ENCODE data around the gene RBM47. TPM values are rescaled to one million over a fixed set of nuclear protein-coding genes. Genes with fewer than 3 reads are reported as not detected.

The RBM47 gene
- total and polyA plus RNA-seq, 2 donors (not counting 1 experiment from before 2014, with no cell fraction given) = 5.6 to 12.9 TPM

GRCh38 chr4:40645586-40645985 is 15.9 kb upstream of the RBM47 start:
- H3K9me3 Mint-ChIP-seq (ENCODE audit: insufficient read depth) = no peaks in the 10 kb centered on the region
- ChIA-PET CTCF (no interaction called here), POLR2A (no interaction called here)
- H3K4me3 Mint-ChIP-seq = no peak overlapping the region
- H3K27me3 Mint-ChIP-seq = no peaks in the 10 kb centered on the region
- no peaks in the 10 kb centered on the region for H3K27me3 ChIP-seq (replicated peaks in 1 of 4; ENCODE audit: control extremely low read depth in 1 of 4, control insufficient read depth in 3 of 4, insufficient read depth in 4 of 4, low read length in 3 of 4)
- intact Hi-C loops (cut with micrococcal nuclease) = no loop called here
- H3K4me3 ChIP-seq (ENCODE audit: control extremely low read depth in 1 of 5, extremely low read depth in 1 of 5, insufficient read depth in 1 of 5, low read depth in 2 of 5, low read length in 4 of 5) = no peak overlapping the region
- H3K27ac ChIP-seq (ENCODE audit: low read length in 2 of 2) = no peak overlapping the region
- no peak for ATAC-seq (ENCODE audit: low read depth)
- no peaks in the 10 kb centered on the region for H3K79me2 ChIP-seq (ENCODE audit: control insufficient read depth, insufficient read depth, low read length)
- no peaks in the 10 kb centered on the region for H3K9me3 ChIP-seq (ENCODE audit: control extremely low read depth in 1 of 3, control insufficient read depth in 2 of 3, insufficient read depth in 1 of 3, low read length in 2 of 3)
- H4K20me1 ChIP-seq (ENCODE audit: control insufficient read depth, insufficient read depth, low read length, poor library complexity, severe bottlenecking) = no peaks in the 10 kb centered on the region
- H3K27ac Mint-ChIP-seq = no peak overlapping the region
- no peak for DNase-seq
- H3K4me1 ChIP-seq (ENCODE audit: control insufficient read depth in 2 of 2, insufficient read depth in 2 of 2, low read length in 2 of 2) = no peaks in the 10 kb centered on the region
- no peak overlapping the region for H3K9ac ChIP-seq (ENCODE audit: low read length)
- no peaks in the 10 kb centered on the region for H3K36me3 ChIP-seq (replicated peaks in 1 of 2; ENCODE audit: control extremely low read depth in 1 of 2, control insufficient read depth in 1 of 2, extremely low read depth in 1 of 2, insufficient read depth in 2 of 2, low read length in 1 of 2)
- no peak overlapping the region for H2AFZ ChIP-seq (ENCODE audit: insufficient read depth, low read depth, low read length, poor library complexity, severe bottlenecking)
- TF ChIP-seq CTCF (IDR thresholded peaks at IDR 0.05) = no peak
- TF ChIP-seq EZH2 (IDR thresholded peaks at IDR 0.05; ENCODE audit: borderline replicate concordance, insufficient read depth, low read depth, low read length, poor library complexity, severe bottlenecking) = no peak
- no peaks in the 10 kb centered on the region for H3K4me1 Mint-ChIP-seq
- no peak overlapping the region for H3K4me2 ChIP-seq (replicated peaks; ENCODE audit: low read depth, low read length, poor library complexity, severe bottlenecking)

DNA sequence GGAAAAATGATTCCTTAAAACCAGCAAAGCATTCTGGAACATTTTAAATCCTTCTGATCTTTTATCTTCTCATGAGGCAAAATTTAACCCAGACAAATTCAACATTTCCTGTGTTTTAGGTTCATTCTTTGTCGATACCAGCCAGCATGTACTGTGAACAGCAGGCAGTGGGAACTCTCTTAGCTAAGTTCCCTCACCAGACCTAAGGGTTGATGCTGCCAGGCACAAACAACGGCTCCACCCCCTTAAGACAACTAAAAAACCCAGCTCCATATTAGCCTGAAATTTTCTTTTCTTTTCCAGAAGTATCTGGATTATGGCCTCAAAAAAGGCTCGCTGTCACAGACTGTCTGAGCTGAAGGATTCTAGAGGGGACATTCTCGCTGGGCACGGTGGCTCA is 2.4 kb upstream of the RBM47 start:
- DNase-seq = no peak
- Histone ChIP-seq H3K9ac (ENCODE audit: low read length) (no peak overlapping the region), H3K4me2 (replicated peaks; ENCODE audit: low read depth, low read length, poor library complexity, severe bottlenecking) (no peak overlapping the region), H3K27me3 (replicated peaks in 1 of 4; ENCODE audit: control extremely low read depth in 1 of 4, control insufficient read depth in 3 of 4, insufficient read depth in 4 of 4, low read length in 3 of 4) (no peaks in the 10 kb centered on the region), H3K27ac (ENCODE audit: low read length in 2 of 2) (no peak overlapping the region), H3K79me2 (ENCODE audit: control insufficient read depth, insufficient read depth, low read length) (no peaks in the 10 kb centered on the region), H2AFZ (ENCODE audit: insufficient read depth, low read depth, low read length, poor library complexity, severe bottlenecking) (no peak overlapping the region), H3K4me3 (ENCODE audit: control extremely low read depth in 1 of 5, extremely low read depth in 1 of 5, insufficient read depth in 1 of 5, low read depth in 2 of 5, low read length in 4 of 5) (no peak overlapping the region), H3K9me3 (ENCODE audit: control extremely low read depth in 1 of 3, control insufficient read depth in 2 of 3, insufficient read depth in 1 of 3, low read length in 2 of 3) (no peaks in the 10 kb centered on the region), H3K4me1 (ENCODE audit: control insufficient read depth in 2 of 2, insufficient read depth in 2 of 2, low read length in 2 of 2) (peaks cover 14 to 15% of the 10 kb centered on the region in 2 donors), H3K36me3 (replicated peaks in 1 of 2; ENCODE audit: control extremely low read depth in 1 of 2, control insufficient read depth in 1 of 2, extremely low read depth in 1 of 2, insufficient read depth in 2 of 2, low read length in 1 of 2) (no peaks in the 10 kb centered on the region), H4K20me1 (ENCODE audit: control insufficient read depth, insufficient read depth, low read length, poor library complexity, severe bottlenecking) (no peaks in the 10 kb centered on the region)
- no peak overlapping the region for H3K27ac Mint-ChIP-seq
- 100% methylated on average over 4 of the region's 5 CpGs for WGBS (ENCODE audit: insufficient coverage)
- peaks cover 20% of the 10 kb centered on the region for H3K4me1 Mint-ChIP-seq
- TF ChIP-seq CTCF (IDR thresholded peaks at IDR 0.05) = no peak
- ATAC-seq (ENCODE audit: low read depth) = no peak
- ChIA-PET POLR2A (no interaction called here), CTCF (no interaction called here)
- H3K4me3 Mint-ChIP-seq = no peak overlapping the region
- H3K27me3 Mint-ChIP-seq = no peaks in the 10 kb centered on the region
- H3K9me3 Mint-ChIP-seq (ENCODE audit: insufficient read depth) = no peaks in the 10 kb centered on the region
- intact Hi-C loops (cut with micrococcal nuclease) = no loop called here

Measured in B cell (primary cell).